CD4-positive, alpha-beta T cell (primary cell): Measurements from ENCODE around the gene MIAT. TPM values are rescaled to one million over a fixed set of nuclear protein-coding genes. Genes with fewer than 3 reads are reported as not detected.

ENCODE experiments used
- ATAC-seq: fragments of 200-7000 bp; cut with Tn5 transposase; one replicate; pipeline ENCODE4 v1.10.0; 2022; ENCODE audit warnings: mild to moderate bottlenecking; ENCODE audit not compliant: poor library complexity
- CTCF ChIA-PET: fragments of 350-600 bp; sonication (Branson Sonifier 250); formaldehyde crosslinking; loops from one replicate; lab custom pipeline; 2021; ENCODE audit warnings: antibody characterized with exemption, inconsistent platforms; lab: Charles Lee
- POLR2A ChIA-PET: fragments of 350-600 bp; sonication (Branson Sonifier 250); formaldehyde crosslinking; loops from one replicate; lab custom pipeline; 2021; ENCODE audit warnings: antibody characterized with exemption, inconsistent platforms; lab: Charles Lee
- DNase-seq, 14 experiments: peaks; one replicate each; pipeline ENCODE4 v3.0.0-alpha.2; 2013 to 2020; ENCODE audit warnings: mixed read lengths in 2 of 14
- H3K27ac ChIP-seq, 2 donors: one replicate each; pipeline versions ENCODE4 v1.5.1 to v1.7.0; 2013; ENCODE audit warnings: low read length in 2 of 2, low read depth in 1 of 2, mild to moderate bottlenecking in 1 of 2
- H3K27me3 ChIP-seq, 2 experiments: 1 replicate in 1 of 2; 2 replicates in 1 of 2; pipeline versions ENCODE4 v1.6.1 to v1.7.0; 2013; ENCODE audit warnings: low read length in 2 of 2, control low read depth in 1 of 2, mild to moderate bottlenecking in 1 of 2, moderate library complexity in 1 of 2; ENCODE audit not compliant: insufficient read depth in 2 of 2, control insufficient read depth in 1 of 2
- H3K36me3 ChIP-seq: one replicate; pipeline ENCODE4 v1.6.1; 2013; ENCODE audit warnings: low read length, control low read depth; ENCODE audit not compliant: insufficient read depth
- H3K4me1 ChIP-seq: one replicate; pipeline ENCODE4 v1.6.1; 2013; ENCODE audit warnings: low read length, control low read depth; ENCODE audit not compliant: insufficient read depth
- H3K4me3 ChIP-seq: one replicate; pipeline ENCODE4 v1.5.1; 2013; ENCODE audit warnings: mild to moderate bottlenecking, low read length, moderate library complexity
- H3K9me3 ChIP-seq, 2 experiments: 1 replicate in 1 of 2; 2 replicates in 1 of 2; pipeline versions ENCODE4 v1.6.1 to v1.7.0; 2013; ENCODE audit warnings: low read length in 2 of 2, mild to moderate bottlenecking in 2 of 2, control low read depth in 1 of 2, moderate library complexity in 1 of 2; ENCODE audit not compliant: control insufficient read depth in 1 of 2, insufficient read depth in 1 of 2
- H3K27ac Mint-ChIP-seq: one replicate; pipeline ENCODE4 v1.8.0; 2020; ENCODE audit warnings: mixed read lengths
- H3K27me3 Mint-ChIP-seq: one replicate; pipeline ENCODE4 v1.8.0; 2021; ENCODE audit warnings: mixed read lengths
- H3K36me3 Mint-ChIP-seq: one replicate; pipeline ENCODE4 v1.8.0; 2021; ENCODE audit warnings: low read depth, mixed read lengths
- H3K4me1 Mint-ChIP-seq: one replicate; pipeline ENCODE4 v1.8.0; 2021; ENCODE audit warnings: low read depth, mixed read lengths
- H3K4me3 Mint-ChIP-seq: one replicate; pipeline ENCODE4 v1.8.0; 2020; ENCODE audit warnings: mild to moderate bottlenecking, mixed read lengths
- H3K9me3 Mint-ChIP-seq: one replicate; pipeline ENCODE4 v1.8.0; 2020; ENCODE audit warnings: mixed read lengths
- CTCF ChIP-seq: fragments of 200-600 bp; IDR thresholded peaks from one replicate; pipeline ENCODE4 v1.8.0; 2022; ENCODE audit warnings: antibody characterized with exemption, mild to moderate bottlenecking
- intact Hi-C, 2 experiments: fragments of 100-400 bp; cut with DNase I in 1 of 2; cut with micrococcal nuclease in 1 of 2; formaldehyde crosslinking; loops; one replicate each; pipeline versions ENCODE4 v1.15.1 to v1.9.0; 2023 to 2025; cut with DNase I, micrococcal nuclease
- total RNA-seq, 174 experiments: library from RNA in 2 of 174; stranded (reverse) in 2 of 174; gene quantifications; one replicate each; pipeline ENCODE4 v1.2.3 and lab custom pipeline; 2021 to 2026

Gene MIAT
- total RNA-seq, 2 experiments from 2014 or later = 26.8 to 27.2 TPM

GRCh38 chr22:26672590-26673468 lies 15.4 kb downstream of the MIAT start:
- Mint-ChIP-seq H3K4me1 (peaks cover 84% of the 10 kb centered on the region), H3K27me3 (no peaks in the 10 kb centered on the region), H3K9me3 (no peaks in the 10 kb centered on the region), H3K27ac (peak overlapping the region; percentile 95), H3K4me3 (peak overlapping the region; percentile 97), H3K36me3 (peaks cover 37% of the 10 kb centered on the region)
- ATAC-seq (peak; percentile 67), DNase-seq (peak; percentile 77 to 97 (median 91))
- intact Hi-C loops = loop anchor here in 1 of 2 experiments (2.0 to 10.0 kb wide), 5 partner anchors 81 to 1608 kb away; partner anchors contain the start of genes ASPHD2, TFIP11 and TPST2
- Histone ChIP-seq H3K4me1 (peaks cover 93% of the 10 kb centered on the region), H3K4me3 (peak overlapping the region; percentile 79), H3K9me3 (no peaks in the 10 kb centered on the region), H3K27ac (peak overlapping the region; percentile 88 to 90), H3K36me3 (peaks cover 8% of the 10 kb centered on the region), H3K27me3 (no peaks in the 10 kb centered on the region)
- CTCF ChIA-PET = interaction anchor here (0.6 to 2.4 kb wide), 5 partner anchors 7 to 120 kb away, joined by 3 to 14 read pairs (median 4); partner anchors contain the start of gene MIAT
- POLR2A ChIA-PET = interaction anchor here (1.0 to 4.3 kb wide), 13 partner anchors 11 to 1246 kb away, joined by 3 to 71 read pairs (median 5); partner anchors contain the start of genes HPS4, MIAT, PITPNB and SRRD
- peak; percentile 23 for TF ChIP-seq CTCF

- no peak for TF ChIP-seq CTCF
- peaks cover 100% of the 10 kb centered on the region for H3K4me1 ChIP-seq
- no peaks in the 10 kb centered on the region for H3K27me3 ChIP-seq
- Mint-ChIP-seq H3K4me3 (peak overlapping the region; percentile 97), H3K27ac (peak overlapping the region; percentile 95), H3K9me3 (no peaks in the 10 kb centered on the region), H3K36me3 (peaks cover 42% of the 10 kb centered on the region), H3K4me1 (peaks cover 90% of the 10 kb centered on the region), H3K27me3 (no peaks in the 10 kb centered on the region)
- peak overlapping the region; percentile 88 to 90 for H3K27ac ChIP-seq
- peak overlapping the region; percentile 79 for H3K4me3 ChIP-seq
- peak in 8 of 14 experiments; percentile 8 to 48 (median 35) for DNase-seq
- POLR2A ChIA-PET = interaction anchor here (1.0 to 4.3 kb wide), 8 partner anchors 11 to 1245 kb away, joined by 3 to 71 read pairs (median 8); partner anchors contain the start of genes HPS4, MIAT, PITPNB and SRRD
- peak; percentile 9 for ATAC-seq
- no peaks in the 10 kb centered on the region for H3K9me3 ChIP-seq
- CTCF ChIA-PET = interaction anchor here (0.6 to 2.4 kb wide), 5 partner anchors 8 to 309 kb away, joined by 3 to 14 read pairs (median 3); partner anchors contain the start of genes HPS4, MIAT and SRRD
- intact Hi-C loops = loop anchor here in 1 of 2 experiments (2.0 to 10.0 kb wide), 5 partner anchors 81 to 1609 kb away; partner anchors contain the start of genes ASPHD2, TFIP11 and TPST2
- H3K36me3 ChIP-seq = peaks cover 12% of the 10 kb centered on the region
Measured at GRCh38 chr22:26673486-26673885, 16.1 kb downstream of the MIAT start.
